Measurements from ENCODE around the gene CYP4F3. TPM values are rescaled to one million over a fixed set of nuclear protein-coding genes. Genes with fewer than 3 reads are reported as not detected.
"Not testable (repeated sequence)": the region's sequence is repeated elsewhere in the genome, so short reads cannot be mapped to it uniquely, and the experiment has no call there.

The CYP4F3 gene
- total and polyA plus RNA-seq, 8 donors: 0.14 to 3.7 (median 0.21) TPM

- ATAC-seq: no peak
- H3K27me3 ChIP-seq: peaks cover 0 to 5% of the 10 kb centered on the region in 2 donors
These were observed 4.1 kb downstream of the CYP4F3 start for GRCh38 chr19:15644816-15645215.

GRCh38 chr19:15649526-15649925 lies 8.8 kb downstream of the CYP4F3 start:
- Histone ChIP-seq H3K9me3 (no peaks in the 10 kb centered on the region), H3K27me3 (peaks cover 0 to 27% of the 10 kb centered on the region in 2 donors), H3K4me3 (no peak overlapping the region), H3K4me1 (no peaks in the 10 kb centered on the region), H3K27ac (no peak overlapping the region), H3K36me3 (no peaks in the 10 kb centered on the region)
- no peak for TF ChIP-seq CTCF (IDR thresholded peaks at IDR 0.05)
- DNase-seq (no peak), ATAC-seq (no peak)
- intact Hi-C loops (cut with DNase I): no loop called here

More at GRCh38 chr19:15644816-15645215, 4.1 kb downstream of the CYP4F3 start:
- no peak for TF ChIP-seq CTCF (IDR thresholded peaks at IDR 0.05)
- Histone ChIP-seq H3K27ac (no peak overlapping the region), H3K4me1 (peaks cover 0 to 25% of the 10 kb centered on the region in 2 donors), H3K9me3 (no peaks in the 10 kb centered on the region), H3K36me3 (no peaks in the 10 kb centered on the region), H3K4me3 (no peak overlapping the region)
- no peak for DNase-seq
- intact Hi-C loops (cut with DNase I): no loop called here

- H3K4me1 ChIP-seq; ATAC-seq; H3K36me3 ChIP-seq; H3K9me3 ChIP-seq; intact Hi-C loops (cut with DNase I); H3K4me3 ChIP-seq; H3K27ac ChIP-seq; DNase-seq: not testable (repeated sequence)
- H3K27me3 ChIP-seq: peaks cover 0 to 33% of the 10 kb centered on the region in 2 donors
These were observed 9.4 kb downstream of the CYP4F3 start for GRCh38 chr19:15650123-15650522.

- H3K9me3 ChIP-seq: no peaks in the 10 kb centered on the region
- H3K27me3 ChIP-seq: peaks cover 0 to 38% of the 10 kb centered on the region in 2 donors
- no peak for DNase-seq
- H3K4me1 ChIP-seq: no peaks in the 10 kb centered on the region
- no peak overlapping the region for H3K27ac ChIP-seq
- no peaks in the 10 kb centered on the region for H3K36me3 ChIP-seq
- intact Hi-C loops (cut with DNase I): no loop called here
- no peak for TF ChIP-seq CTCF (IDR thresholded peaks at IDR 0.05)
- ATAC-seq: no peak
- H3K4me3 ChIP-seq: no peak overlapping the region
These were observed 11.1 kb downstream of the CYP4F3 start for GRCh38 chr19:15651791-15652190.

GRCh38 chr19:15652559-15653278 lies 12.0 kb downstream of the CYP4F3 start:
- intact Hi-C loops (cut with DNase I): no loop called here
- Histone ChIP-seq H3K4me1 (no peaks in the 10 kb centered on the region), H3K27ac (no peak overlapping the region), H3K36me3 (no peaks in the 10 kb centered on the region), H3K9me3 (no peaks in the 10 kb centered on the region), H3K27me3 (peaks cover 0 to 33% of the 10 kb centered on the region in 2 donors), H3K4me3 (no peak overlapping the region)
- DNase-seq (no peak), ATAC-seq (no peak)
- no peak for TF ChIP-seq CTCF (IDR thresholded peaks at IDR 0.05)

GRCh38 chr19:15656467-15656866 lies 15.8 kb downstream of the CYP4F3 start:
- no peak overlapping the region for H3K27ac ChIP-seq
- no peaks in the 10 kb centered on the region for H3K4me1 ChIP-seq
- intact Hi-C loops (cut with DNase I): no loop called here
- no peak for TF ChIP-seq CTCF (IDR thresholded peaks at IDR 0.05)
- H3K27me3 ChIP-seq: peaks cover 0 to 44% of the 10 kb centered on the region in 2 donors
- no peak for ATAC-seq
- H3K9me3 ChIP-seq: no peaks in the 10 kb centered on the region
- no peak for DNase-seq
- no peak overlapping the region for H3K4me3 ChIP-seq
- no peaks in the 10 kb centered on the region for H3K36me3 ChIP-seq

All from left lung (tissue), 10 donors.